Osteoblast (primary cell): ENCODE results near the gene IPO11. TPM values are rescaled to one million over a fixed set of nuclear protein-coding genes. Genes with fewer than 3 reads are reported as not detected.
"Not testable (repeated sequence)": the region's sequence is repeated elsewhere in the genome, so short reads cannot be mapped to it uniquely, and the experiment has no call there.

ENCODE experiments used
- DNase-seq: peaks from one replicate; pipeline ENCODE4 v3.0.0; 2011; ENCODE audit warnings: low spot score, mixed read lengths; ENCODE audit not compliant: insufficient read length; ENCODE audit errors: missing footprints
- H2AFZ ChIP-seq: 2 replicates; pipeline ENCODE4 v1.6.0; 2011; ENCODE audit warnings: mild to moderate bottlenecking, low read length
- H3K27ac ChIP-seq: 2 replicates; pipeline ENCODE4 v1.5.1; 2011; ENCODE audit warnings: mild to moderate bottlenecking, low read depth, low read length, moderate library complexity
- H3K27me3 ChIP-seq: 2 replicates; pipeline ENCODE4 v1.6.0; 2012; ENCODE audit warnings: mild to moderate bottlenecking, control low read depth, inconsistent platforms, low read length, moderate library complexity; ENCODE audit not compliant: insufficient read depth
- H3K36me3 ChIP-seq: 2 replicates; pipeline ENCODE4 v1.5.1; 2011; ENCODE audit warnings: mild to moderate bottlenecking, low read length, control low read depth, moderate library complexity; ENCODE audit not compliant: insufficient read depth
- H3K4me1 ChIP-seq: 2 replicates; pipeline ENCODE4 v1.5.1; 2011; ENCODE audit warnings: mild to moderate bottlenecking, low read length, control low read depth, moderate library complexity; ENCODE audit not compliant: insufficient read depth
- H3K4me2 ChIP-seq: 2 replicates; pipeline ENCODE4 v1.6.0; 2011; ENCODE audit warnings: mild to moderate bottlenecking, low read length; ENCODE audit not compliant: insufficient read depth
- H3K4me3 ChIP-seq: fragments of 200-600 bp; sonication (generic); 3 replicates; pipeline ENCODE4 v1.5.1; 2012; ENCODE audit warnings: mild to moderate bottlenecking, low read length, inconsistent platforms; ENCODE audit not compliant: insufficient read depth
- H3K79me2 ChIP-seq: 2 replicates; pipeline ENCODE4 v1.6.0; 2012; ENCODE audit warnings: mild to moderate bottlenecking, low read length, control low read depth, inconsistent platforms; ENCODE audit not compliant: insufficient read depth
- H3K9me3 ChIP-seq: 2 replicates; pipeline ENCODE4 v1.5.1; 2011; ENCODE audit warnings: low read depth, low read length, control low read depth
- H4K20me1 ChIP-seq: 2 replicates; pipeline ENCODE4 v1.6.0; 2012; ENCODE audit warnings: mild to moderate bottlenecking, low read length, control low read depth; ENCODE audit not compliant: insufficient read depth
- CTCF ChIP-seq: IDR thresholded peaks from 2 replicates; pipeline ENCODE4 v1.5.1; 2011; ENCODE audit warnings: mild to moderate bottlenecking, low read depth, low read length, moderate library complexity; ENCODE audit errors: extremely low read depth
- total RNA-seq: library from RNA; depleted of rRNA; stranded (reverse); fragments of >200 nt; gene quantifications from 2 replicates; pipeline ENCODE4 v1.2.3, GENCODE V29; 2012

The IPO11 gene
- total RNA-seq, 1 donor, result 24.2 TPM

DNA sequence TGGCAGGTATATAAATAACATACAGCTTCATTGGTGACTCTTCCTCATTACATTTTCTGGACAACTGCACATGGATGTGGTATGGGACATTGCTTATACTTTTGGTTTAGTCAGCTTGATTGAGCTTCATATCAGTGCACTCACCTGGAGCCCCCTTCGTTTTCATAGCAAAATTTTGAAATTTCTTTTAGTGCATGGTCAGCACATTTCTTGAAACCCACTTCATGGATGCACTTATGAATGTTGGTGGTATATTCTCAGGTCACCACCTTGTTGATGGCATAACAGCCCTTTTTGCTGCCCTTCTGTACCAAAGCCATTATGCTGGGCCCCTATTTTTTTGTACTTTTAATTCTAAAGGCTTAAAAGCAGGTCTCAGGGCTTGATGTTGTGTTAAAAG is 149.3 kb downstream of the IPO11 start:
- Histone ChIP-seq H3K4me1 (no peaks in the 10 kb centered on the region), H3K79me2 (no peaks in the 10 kb centered on the region), H3K36me3 (peaks cover 3% of the 10 kb centered on the region), H3K9me3 (no peaks in the 10 kb centered on the region), H3K27me3 (no peaks in the 10 kb centered on the region), H3K4me3 (no peak overlapping the region), H4K20me1 (no peaks in the 10 kb centered on the region), H3K27ac (no peak overlapping the region), H2AFZ (no peak overlapping the region), H3K4me2 (no peak overlapping the region)
- TF ChIP-seq CTCF, result no peak
- no peak for DNase-seq

DNA sequence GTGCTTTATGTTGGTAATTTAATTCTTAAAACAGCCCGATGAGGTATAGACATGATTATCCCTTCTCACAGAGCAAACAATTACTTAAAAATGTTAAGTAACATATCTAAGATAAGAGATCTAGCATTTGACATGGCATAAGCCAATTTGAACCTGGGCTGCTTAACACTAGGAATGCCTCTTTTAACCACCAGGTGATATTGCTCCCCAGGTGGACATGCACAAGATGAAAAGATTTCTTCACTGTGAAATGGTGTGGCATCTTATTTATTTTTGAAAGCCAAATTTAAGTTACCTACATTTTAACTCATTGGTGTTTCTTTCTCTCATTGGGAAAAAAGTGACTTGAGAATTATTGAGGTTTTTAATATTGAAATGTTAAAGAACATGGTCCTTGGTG is 150.3 kb downstream of the IPO11 start:
- H3K4me3 ChIP-seq, result no peak overlapping the region
- H3K27ac ChIP-seq, result no peak overlapping the region
- no peaks in the 10 kb centered on the region for H3K9me3 ChIP-seq
- H3K27me3 ChIP-seq, result no peaks in the 10 kb centered on the region
- no peak for DNase-seq
- no peaks in the 10 kb centered on the region for H3K4me1 ChIP-seq
- no peak for TF ChIP-seq CTCF
- no peaks in the 10 kb centered on the region for H4K20me1 ChIP-seq
- H3K4me2 ChIP-seq, result no peak overlapping the region
- H3K36me3 ChIP-seq, result peaks cover 5% of the 10 kb centered on the region
- no peak overlapping the region for H2AFZ ChIP-seq
- H3K79me2 ChIP-seq, result no peaks in the 10 kb centered on the region

DNA sequence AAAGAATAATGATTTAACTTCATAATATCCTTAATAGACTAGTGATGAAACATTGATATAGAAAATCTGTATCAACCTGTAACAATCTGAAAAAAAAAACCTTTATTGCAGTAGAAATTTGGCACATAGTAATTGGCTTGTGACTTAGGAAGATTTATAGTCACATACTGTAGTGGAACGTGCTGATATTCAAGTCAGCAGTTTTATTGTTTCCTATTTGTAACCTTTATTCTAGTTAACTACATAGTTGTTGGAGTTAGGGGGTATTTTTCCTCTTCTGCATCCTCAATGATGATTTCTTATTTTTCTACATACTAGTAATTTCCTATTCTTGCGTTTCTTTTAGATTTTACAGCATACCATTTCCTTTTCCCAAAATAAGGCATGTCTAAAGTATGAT is 151.5 kb downstream of the IPO11 start:
- no peak overlapping the region for H3K4me2 ChIP-seq

GRCh38 chr5:62565740-62566139 is 153.2 kb downstream of the IPO11 start:
- not testable (repeated sequence) for H3K4me3 ChIP-seq, H3K27ac ChIP-seq, H3K79me2 ChIP-seq, H4K20me1 ChIP-seq, H2AFZ ChIP-seq, H3K36me3 ChIP-seq, H3K4me1 ChIP-seq, H3K4me2 ChIP-seq, H3K27me3 ChIP-seq, H3K9me3 ChIP-seq, DNase-seq

More for the DNA sequence above, 151.5 kb downstream of the IPO11 start:
- Histone ChIP-seq H3K27ac (no peak overlapping the region), H3K4me3 (no peak overlapping the region), H3K27me3 (no peaks in the 10 kb centered on the region), H2AFZ (no peak overlapping the region), H3K36me3 (peaks cover 3% of the 10 kb centered on the region), H3K9me3 (no peaks in the 10 kb centered on the region), H3K79me2 (no peaks in the 10 kb centered on the region), H4K20me1 (no peaks in the 10 kb centered on the region), H3K4me1 (no peaks in the 10 kb centered on the region)
- no peak for DNase-seq
- no peak for TF ChIP-seq CTCF
